PC-3 (cell line): ENCODE measurements around the gene RFX4.

Experiments used
- EZH2 ChIP-seq: fragments of 300-600 bp; sonication (generic); IDR thresholded peaks from one replicate; pipeline ENCODE4 v1.6.1; 2017; ENCODE audit warnings: antibody characterized with exemption, mild to moderate bottlenecking, low read length; ENCODE audit not compliant: unreplicated experiment
- TF ChIP-seq, protein P1 (sequence below): fragments of 300-600 bp; sonication (generic); conservative IDR thresholded peaks from 2 replicates; pipeline ENCODE4 v1.5.1; 2017; ENCODE audit warnings: antibody characterized with exemption, low read depth, mild to moderate bottlenecking, low read length

DNA sequence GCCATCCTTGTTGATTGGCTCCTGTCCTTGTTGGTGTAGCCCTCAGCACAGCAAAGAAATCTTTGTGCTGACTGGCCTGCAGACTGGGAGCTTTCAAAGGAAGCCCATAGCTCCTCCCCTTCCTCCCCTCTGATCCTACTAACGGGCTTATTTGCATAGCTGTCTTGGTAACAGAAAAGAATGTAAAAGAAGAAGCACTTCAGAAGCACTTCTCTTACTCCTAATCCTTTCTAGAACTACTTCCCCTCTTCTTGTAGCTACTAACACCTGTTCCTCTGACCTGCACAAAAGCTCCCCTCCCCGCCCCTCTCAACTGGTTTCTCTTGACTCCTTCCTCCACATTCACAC, 177.4 kb downstream of the RFX4 start:
- TF ChIP-seq EZH2 = no peak
- TF ChIP-seq, protein P1, sequence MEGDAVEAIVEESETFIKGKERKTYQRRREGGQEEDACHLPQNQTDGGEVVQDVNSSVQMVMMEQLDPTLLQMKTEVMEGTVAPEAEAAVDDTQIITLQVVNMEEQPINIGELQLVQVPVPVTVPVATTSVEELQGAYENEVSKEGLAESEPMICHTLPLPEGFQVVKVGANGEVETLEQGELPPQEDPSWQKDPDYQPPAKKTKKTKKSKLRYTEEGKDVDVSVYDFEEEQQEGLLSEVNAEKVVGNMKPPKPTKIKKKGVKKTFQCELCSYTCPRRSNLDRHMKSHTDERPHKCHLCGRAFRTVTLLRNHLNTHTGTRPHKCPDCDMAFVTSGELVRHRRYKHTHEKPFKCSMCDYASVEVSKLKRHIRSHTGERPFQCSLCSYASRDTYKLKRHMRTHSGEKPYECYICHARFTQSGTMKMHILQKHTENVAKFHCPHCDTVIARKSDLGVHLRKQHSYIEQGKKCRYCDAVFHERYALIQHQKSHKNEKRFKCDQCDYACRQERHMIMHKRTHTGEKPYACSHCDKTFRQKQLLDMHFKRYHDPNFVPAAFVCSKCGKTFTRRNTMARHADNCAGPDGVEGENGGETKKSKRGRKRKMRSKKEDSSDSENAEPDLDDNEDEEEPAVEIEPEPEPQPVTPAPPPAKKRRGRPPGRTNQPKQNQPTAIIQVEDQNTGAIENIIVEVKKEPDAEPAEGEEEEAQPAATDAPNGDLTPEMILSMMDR = no peak
